Cardiac septum (tissue), 1 donor: Measurements from ENCODE around the gene MAST1. TPM values are rescaled to one million over a fixed set of nuclear protein-coding genes. Genes with fewer than 3 reads are reported as not detected.
A peak's percentile ranks its signal among the peaks of the same experiment; 100 is the strongest.

Source experiments
- DNase-seq: peaks from one replicate; pipeline ENCODE4 v3.0.0-alpha.2; 2020; ENCODE audit warnings: low spot score
- intact Hi-C: fragments of 100-400 bp; cut with DNase I; formaldehyde crosslinking; loops from one replicate; pipeline ENCODE4 v1.14.0; 2022
- total RNA-seq: library from RNA; stranded (reverse); fragmentation: NEBNext Ultra II Directional; extraction: Animal tissue kit (Norgen Biotek cat#: 25700); gene quantifications from one replicate; pipeline ENCODE4 v1.2.1, GENCODE V29; 2021
- donor health status: DM: no; HTN: no; CAD: no.

Gene MAST1
- total RNA-seq, 1 donor from 2014 or later: 0.65 TPM

GRCh38 chr19:12864721-12865715 is 26.7 kb downstream of the MAST1 start:
- intact Hi-C loops: no loop called here
- DNase-seq: no peak

DNA sequence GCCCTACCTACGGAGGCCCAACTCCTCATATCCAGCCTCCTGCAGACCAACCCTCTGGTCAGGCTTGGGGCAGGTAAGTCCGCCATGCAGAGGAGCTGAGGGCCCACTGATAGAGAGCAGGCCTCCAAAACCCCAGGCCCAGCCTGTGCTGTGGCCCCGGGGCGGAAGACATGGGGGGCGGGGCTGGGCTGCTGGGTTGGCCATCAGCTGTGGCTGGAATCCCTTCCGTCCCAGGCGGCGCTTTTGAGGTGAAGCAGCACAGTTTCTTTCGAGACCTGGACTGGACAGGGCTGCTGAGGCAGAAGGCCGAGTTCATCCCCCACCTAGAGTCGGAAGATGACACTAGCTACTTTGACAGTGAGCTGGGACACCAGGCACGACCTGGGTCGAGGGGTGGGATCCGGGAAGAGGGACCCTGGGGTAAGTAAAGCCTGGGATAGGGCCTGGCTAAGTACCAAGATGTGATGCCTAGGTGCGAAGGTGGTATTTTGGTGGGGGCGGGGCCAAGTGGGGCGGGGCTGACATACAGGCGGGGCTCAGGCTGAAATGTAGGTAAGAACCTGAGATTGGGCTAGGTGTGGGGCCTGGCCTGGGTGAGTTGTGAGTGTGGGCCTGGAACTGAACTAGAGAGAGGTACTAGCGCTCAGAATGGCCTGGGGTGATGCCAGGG is 27.6 kb downstream of the MAST1 start:
- intact Hi-C loops: no loop called here

DNA sequence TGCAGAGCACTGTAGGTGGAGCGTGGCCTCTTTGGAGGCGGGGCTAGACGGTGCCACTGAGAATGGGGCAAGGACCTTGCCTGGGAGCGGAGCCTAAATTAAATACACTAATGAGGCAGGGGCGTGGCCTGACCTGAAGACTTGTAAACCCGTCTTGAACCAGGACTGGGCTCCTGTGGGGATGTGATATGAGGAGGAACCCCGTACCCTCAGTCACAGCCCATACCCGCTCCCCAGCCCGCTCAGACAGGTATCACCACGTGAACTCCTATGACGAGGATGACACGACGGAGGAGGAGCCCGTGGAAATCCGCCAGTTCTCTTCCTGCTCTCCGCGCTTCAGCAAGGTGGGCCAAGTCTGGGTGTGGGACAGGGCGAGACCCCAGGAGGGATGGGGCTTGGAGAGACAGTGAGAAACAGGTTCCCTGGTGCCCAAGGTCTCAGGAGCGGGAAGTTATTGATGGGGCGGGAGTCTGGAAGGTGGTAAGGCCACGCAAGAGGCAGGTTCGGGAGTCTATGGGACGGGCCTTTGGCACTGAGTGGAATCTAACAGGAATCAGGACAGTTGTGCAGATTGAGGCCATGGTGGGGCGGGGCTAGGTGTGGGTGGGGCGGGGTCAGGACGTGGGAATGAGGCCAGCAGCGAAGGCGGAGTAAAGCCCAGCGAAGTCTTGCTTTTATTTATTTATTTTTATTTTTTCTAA is 28.3 kb downstream of the MAST1 start:
- intact Hi-C loops: no loop called here
- no peak for DNase-seq

More for the DNA sequence above, 27.6 kb downstream of the MAST1 start:
- DNase-seq: no peak

DNA sequence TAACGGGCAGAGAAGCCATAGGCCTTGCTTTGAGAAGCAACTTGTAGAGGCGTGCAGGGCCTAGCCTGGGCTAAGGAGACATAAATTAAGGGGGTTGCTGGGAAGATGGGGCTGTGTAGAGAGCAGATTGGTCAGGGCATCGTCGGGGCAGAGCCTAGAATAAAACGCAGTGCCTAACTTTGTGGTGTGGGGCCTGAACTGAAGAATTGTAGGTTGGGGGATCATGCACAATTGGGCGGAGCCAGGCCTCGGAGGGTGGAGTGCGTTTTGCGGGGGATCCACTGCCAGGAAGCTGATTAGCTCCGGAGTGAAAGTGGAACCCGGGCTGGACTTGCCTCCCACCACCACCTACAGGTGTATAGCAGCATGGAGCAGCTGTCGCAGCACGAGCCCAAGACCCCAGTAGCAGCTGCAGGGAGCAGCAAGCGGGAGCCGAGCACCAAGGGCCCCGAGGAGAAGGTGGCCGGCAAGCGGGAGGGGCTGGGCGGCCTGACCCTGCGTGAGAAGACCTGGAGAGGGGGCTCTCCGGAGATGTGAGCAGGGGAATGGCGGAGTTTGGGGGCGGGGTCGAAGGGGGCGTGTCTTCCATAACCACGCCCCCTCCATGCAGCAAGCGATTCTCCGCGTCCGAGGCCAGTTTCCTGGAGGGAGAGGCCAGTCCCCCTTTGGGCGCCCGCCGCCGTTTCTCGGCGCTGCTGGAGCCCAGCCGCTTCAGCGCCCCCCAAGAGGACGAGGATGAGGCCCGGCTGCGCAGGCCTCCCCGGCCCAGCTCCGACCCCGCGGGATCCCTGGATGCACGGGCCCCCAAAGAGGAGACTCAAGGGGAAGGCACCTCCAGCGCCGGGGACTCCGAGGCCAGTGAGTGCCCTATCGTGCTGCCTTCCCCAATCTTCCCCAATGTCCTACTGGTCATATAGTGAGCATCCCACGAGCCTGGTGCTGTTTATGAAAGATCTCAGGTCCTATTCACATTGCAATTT is 29.1 kb downstream of the MAST1 start:
- no peak for DNase-seq
- intact Hi-C loops: no loop called here

DNA sequence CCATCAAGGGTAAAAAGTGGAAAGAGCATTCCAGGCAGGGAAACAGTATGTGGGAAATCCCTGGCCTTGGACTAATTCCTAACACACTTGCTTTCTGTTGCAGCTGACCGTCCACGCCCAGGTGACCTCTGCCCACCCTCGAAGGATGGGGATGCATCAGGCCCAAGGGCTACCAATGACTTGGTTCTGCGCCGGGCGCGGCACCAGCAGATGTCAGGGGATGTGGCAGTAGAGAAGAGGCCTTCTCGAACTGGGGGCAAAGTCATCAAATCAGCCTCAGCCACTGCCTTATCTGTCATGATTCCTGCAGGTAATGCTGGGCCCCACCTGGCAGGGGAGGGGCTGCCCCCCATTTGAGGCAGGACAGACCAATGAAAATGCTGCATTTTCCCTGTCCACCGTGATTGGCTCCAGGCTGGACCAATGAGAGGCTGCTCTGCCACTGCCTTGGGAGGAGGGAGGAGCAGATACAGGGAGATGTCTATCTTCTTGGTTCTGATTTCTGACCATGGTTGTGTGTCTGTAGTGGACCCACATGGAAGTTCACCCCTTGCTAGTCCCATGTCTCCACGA is 30.3 kb downstream of the MAST1 start:
- intact Hi-C loops: no loop called here
- no peak for DNase-seq

DNA sequence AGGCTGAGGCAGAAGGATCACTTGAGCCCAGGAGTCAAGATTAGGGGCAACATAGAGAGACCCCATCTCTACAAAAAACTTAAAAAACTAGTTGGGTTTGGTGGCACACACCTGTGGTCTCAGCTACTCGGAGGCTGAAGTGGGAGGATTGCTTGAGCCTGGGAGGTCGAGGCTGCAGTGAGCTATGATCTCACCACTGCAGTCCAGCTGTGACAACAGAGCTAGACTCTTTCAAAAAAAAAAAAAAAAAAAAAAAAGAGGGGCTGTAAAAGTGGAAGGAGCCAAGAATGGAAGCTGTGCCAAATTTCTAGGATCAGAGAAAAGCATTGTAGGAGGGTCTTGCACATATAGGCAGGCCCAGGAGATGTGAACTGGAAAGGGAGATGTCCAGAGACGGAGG is 33.4 kb downstream of the MAST1 start:
- intact Hi-C loops: no loop called here
- DNase-seq: no peak

GRCh38 chr19:12872255-12872654 is 33.9 kb downstream of the MAST1 start:
- no peak for DNase-seq
- intact Hi-C loops: no loop called here

GRCh38 chr19:12872941-12873890 is 34.9 kb downstream of the MAST1 start:
- intact Hi-C loops: no loop called here
- no peak for DNase-seq

GRCh38 chr19:12873891-12874745 is 35.8 kb downstream of the MAST1 start:
- intact Hi-C loops: no loop called here
- DNase-seq: no peak

DNA sequence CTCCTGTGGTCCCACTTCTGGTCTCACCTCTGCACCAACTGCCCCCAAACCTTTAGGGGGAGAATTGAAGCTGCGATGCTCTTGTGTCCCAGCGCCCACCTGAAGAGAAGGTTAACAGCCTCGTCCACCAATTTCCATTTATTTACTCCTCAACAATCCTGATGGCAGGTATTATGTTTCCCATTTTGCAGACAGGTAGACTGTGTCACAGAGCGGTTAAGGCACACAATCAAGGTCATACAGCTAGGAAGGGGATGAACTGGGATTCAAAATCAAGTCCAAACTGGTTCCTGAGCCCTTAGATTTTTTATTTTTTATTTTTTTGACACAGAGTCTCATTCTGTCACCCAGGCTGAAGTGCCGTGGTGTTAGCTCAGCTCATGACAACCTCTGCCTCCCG is 36.8 kb downstream of the MAST1 start:
- DNase-seq: no peak
- intact Hi-C loops: no loop called here

GRCh38 chr19:12880551-12881171 is 42.3 kb downstream of the MAST1 start:
- DNase-seq: no peak
- intact Hi-C loops: no loop called here

DNA sequence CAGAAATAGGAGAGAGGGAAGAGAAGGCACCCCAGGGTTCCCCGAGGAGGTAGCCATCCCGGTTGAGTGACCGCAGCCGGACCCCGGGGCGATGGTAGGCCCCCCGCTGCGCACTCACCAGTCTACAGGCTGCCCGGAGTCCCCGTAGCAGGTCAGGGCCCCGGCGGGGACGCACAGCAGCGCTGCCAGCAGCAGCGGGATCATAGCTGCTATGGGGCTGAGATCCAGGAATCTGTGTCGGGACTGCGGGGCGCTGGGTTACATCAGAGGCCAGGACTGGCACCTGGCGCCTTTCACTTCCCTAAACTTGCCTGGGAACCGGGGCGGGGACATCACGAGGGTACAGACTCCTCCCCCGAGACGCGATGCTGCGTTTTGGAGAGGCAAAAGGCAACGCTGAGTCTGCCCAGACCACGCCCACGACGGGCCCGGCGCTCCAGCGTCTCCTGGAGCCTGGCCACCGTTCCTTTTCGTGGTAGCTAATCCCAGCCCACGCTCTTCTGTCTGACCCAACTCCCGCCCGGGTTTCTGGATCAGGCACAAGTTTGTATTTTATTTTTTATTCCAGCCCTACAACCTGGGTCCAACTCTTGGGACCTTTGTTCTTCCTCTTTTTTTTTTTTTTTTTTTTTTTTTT is 43.0 kb downstream of the MAST1 start, which contains the start of gene DNASE2:
TSS of gene DNASE2 (minus strand) at position 278 of the 637 bp plus-strand sequence. CDS start at position 204, 74 bp downstream.
- intact Hi-C loops: no loop called here
- peak; percentile 98 for DNase-seq

DNA sequence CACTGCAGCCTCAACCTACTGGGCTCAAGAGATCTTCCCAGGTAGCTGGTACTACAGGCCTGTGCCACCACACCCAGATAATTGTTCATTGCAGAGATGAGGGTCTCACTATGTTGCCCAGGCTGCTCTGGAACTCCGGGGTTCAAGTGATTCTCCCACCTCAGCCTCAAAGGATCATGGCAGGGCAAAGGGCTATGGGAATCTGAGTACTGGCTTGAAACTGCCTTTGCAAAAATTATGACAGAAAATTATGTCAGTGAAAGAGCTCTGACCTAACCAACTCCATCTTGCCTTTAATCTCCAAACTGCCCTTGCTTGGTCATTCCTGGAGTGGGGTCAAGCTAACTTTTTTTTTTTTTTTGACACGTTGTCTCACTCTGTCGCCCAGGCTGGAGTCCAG is 44.3 kb downstream of the MAST1 start:
- intact Hi-C loops: no loop called here
- DNase-seq: no peak

DNA sequence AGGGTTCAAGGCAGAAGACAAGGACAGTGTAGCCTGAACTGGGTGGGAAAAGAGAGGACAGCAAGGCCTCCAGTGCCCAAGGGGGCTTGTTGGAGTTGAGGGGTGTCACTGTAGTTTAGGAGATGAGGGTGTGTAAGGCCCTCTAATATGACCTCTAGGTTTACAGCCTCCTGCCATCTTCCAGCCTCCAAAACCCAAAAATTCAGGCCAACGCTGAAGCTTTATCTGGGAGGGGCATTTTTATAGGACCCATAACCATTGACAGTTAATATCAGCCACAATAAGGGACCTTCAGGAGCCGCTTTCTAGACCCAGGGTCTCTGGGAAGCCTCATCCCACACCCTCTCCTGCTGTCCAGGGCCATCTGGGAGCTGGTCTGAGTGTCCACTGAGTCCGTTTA is 45.9 kb downstream of the MAST1 start:
- no peak for DNase-seq
- intact Hi-C loops: no loop called here

DNA sequence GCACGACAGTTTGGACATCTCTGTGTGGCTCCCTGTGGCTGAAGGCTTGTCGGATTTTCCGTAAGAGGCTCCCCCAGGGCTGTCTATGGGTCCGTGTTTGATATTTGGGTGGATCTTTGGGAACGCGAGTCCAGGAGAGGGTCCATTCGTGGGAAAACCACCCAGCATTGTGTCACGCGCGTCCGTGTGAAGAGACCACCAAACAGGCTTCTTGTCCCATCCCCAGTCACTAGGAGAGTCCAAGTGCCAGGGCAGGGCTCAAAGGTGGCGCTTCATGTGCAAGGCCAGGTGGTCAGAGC is 46.3 kb downstream of the MAST1 start:
- intact Hi-C loops: no loop called here
- DNase-seq: no peak
